ENCODE results near the gene FHOD3. TPM values are rescaled to one million over a fixed set of nuclear protein-coding genes. Genes with fewer than 3 reads are reported as not detected.

The FHOD3 gene
- total and polyA plus RNA-seq, 2 of the 8 experiments (the other 6 are each of a cell fraction or from before 2014, with no cell fraction given): 9.7 to 10.5 TPM

DNA sequence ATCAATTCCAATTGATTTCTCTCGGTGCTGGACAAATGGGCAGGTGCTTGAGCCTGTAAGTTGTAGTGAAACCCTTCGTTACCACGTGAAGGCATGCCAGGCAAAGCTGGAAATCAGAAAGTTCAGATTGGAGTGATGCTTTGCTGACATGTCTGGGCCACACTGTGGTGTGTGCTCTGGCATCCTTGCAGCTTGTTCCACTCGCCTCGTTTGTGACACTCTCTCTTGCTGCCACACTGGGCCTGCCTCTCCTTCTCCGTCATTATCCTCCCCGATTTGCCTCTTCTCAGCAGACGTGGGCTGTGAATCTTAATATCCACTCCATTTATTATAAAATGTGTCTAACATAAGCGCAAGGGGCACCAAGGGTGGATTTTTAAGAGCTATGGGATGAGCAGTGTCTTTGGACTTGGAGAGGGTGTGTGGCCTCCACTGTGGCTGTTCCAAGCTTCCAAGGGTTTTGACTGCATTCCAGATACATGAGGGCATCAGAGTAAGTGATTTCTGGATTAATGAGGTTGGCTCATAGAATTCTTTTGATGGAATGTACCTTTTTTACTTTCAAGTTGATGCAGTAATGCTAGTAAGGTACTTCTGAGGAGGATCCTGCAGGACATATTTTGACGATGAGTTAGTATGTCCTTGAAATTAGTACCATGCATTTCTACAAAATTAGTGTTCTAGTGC lies 292.5 kb downstream of the FHOD3 start (continued):
- TF ChIP-seq RXRA (IDR thresholded peaks at IDR 0.05; ENCODE audit: insufficient read depth, low read depth, low read length) (no peak), TEAD4 (IDR thresholded peaks at IDR 0.05; ENCODE audit: low read depth, low read length) (no peak), RBBP5 (IDR thresholded peaks at IDR 0.05; ENCODE audit: borderline replicate concordance, low read depth, low read length) (no peak), NRF1 (IDR thresholded peaks at IDR 0.05; ENCODE audit: low read depth, low read length) (no peak)
